Activated CD8-positive, alpha-beta memory T cell treated with anti-CD3 and anti-CD28 coated beads, Interleukin-2, amount 10 ng/mL, durations not matched to agents 7 days and 5 days (primary cell): Measurements from ENCODE around the gene KIAA1191. TPM values are rescaled to one million over a fixed set of nuclear protein-coding genes. Genes with fewer than 3 reads are reported as not detected.
A peak's percentile ranks its signal among the peaks of the same experiment; 100 is the strongest.

Experiments used
- microRNA-seq: library from miRNA; unstranded; fragments of <30 nt; microRNA quantifications from one replicate; pipeline ENCODE4 v1.2.0, GENCODE V29; 2022
- total RNA-seq, 2 experiments: library from RNA; stranded (reverse); gene quantifications; one replicate each; pipeline ENCODE4 v1.2.3, GENCODE V29; 2021

Gene KIAA1191
- total RNA-seq, 2 experiments from 2014 or later: 50.0 to 53.1 TPM

Small RNA genes within 50 kb of the gene (microRNA-seq; reads per million reads assigned to microRNA genes)
- 6.8 reads per million, percentile 20 among the genes with 10 or more reads in this experiment for gene MIR1271

Other genes starting within 250 kb of the KIAA1191 start
- gene SIMC1, start 123.3 kb downstream of the KIAA1191 start, total RNA-seq: 10 to 100 TPM; 24.6 to 36.9 TPM
- 1 to 10 TPM; 6.3 to 9.0 TPM for gene ARL10, start 3.7 kb upstream of the KIAA1191 start, total RNA-seq
- 10 to 100 TPM; 44.8 to 68.3 TPM for gene NOP16, start 26.8 kb upstream of the KIAA1191 start, total RNA-seq
- gene HIGD2A, start 27.0 kb upstream of the KIAA1191 start, total RNA-seq: 10 to 100 TPM; 86.0 to 87.7 TPM
- 10 to 100 TPM; 56.7 to 61.8 TPM for gene CLTB, start 54.8 kb upstream of the KIAA1191 start, total RNA-seq
- gene FAF2, start 86.6 kb upstream of the KIAA1191 start, total RNA-seq: 10 to 100 TPM; 29.9 to 38.7 TPM
- gene RNF44, start 175.6 kb upstream of the KIAA1191 start, total RNA-seq: 100 to 1,000 TPM in 1 of 2 experiments, 10 to 100 TPM in 1; 96.5 to 111 TPM
- 1 to 10 TPM in 1 of 2 experiments, under 1 TPM in 1; 0.56 to 1.6 TPM for gene CDHR2, start 187.6 kb upstream of the KIAA1191 start, total RNA-seq
- gene GPRIN1, start 248.4 kb upstream of the KIAA1191 start, total RNA-seq: 1 to 10 TPM; 2.5 to 3.4 TPM